Ishikawa (cell line): ENCODE results near the gene SZRD1.

Source experiments
- CEBPB ChIP-seq: IDR thresholded peaks from 2 replicates; pipeline ENCODE4 v1.6.1; 2012
- CREB1 ChIP-seq: IDR thresholded peaks from 2 replicates; pipeline ENCODE4 v1.6.1; 2012; ENCODE audit warnings: low read depth
- EGR1 ChIP-seq: IDR thresholded peaks from 2 replicates; pipeline ENCODE4 v1.6.1; 2012
- EP300 ChIP-seq: IDR thresholded peaks from 2 replicates; pipeline ENCODE4 v1.6.1; 2012; ENCODE audit warnings: borderline replicate concordance
- FOXM1 ChIP-seq: IDR thresholded peaks from 2 replicates; pipeline ENCODE4 v1.6.1; 2012; ENCODE audit warnings: low read depth, borderline replicate concordance
- MAX ChIP-seq: IDR thresholded peaks from 2 replicates; pipeline ENCODE4 v1.6.1; 2012
- NFIC ChIP-seq: IDR thresholded peaks from 2 replicates; pipeline ENCODE4 v1.6.1; 2012
- RAD21 ChIP-seq: IDR thresholded peaks from 2 replicates; pipeline ENCODE4 v1.6.1; 2012; ENCODE audit warnings: low read depth
- TAF1 ChIP-seq: IDR thresholded peaks from 2 replicates; pipeline ENCODE4 v1.6.1; 2012; ENCODE audit warnings: low read depth, mild to moderate bottlenecking
- TCF12 ChIP-seq: IDR thresholded peaks from 2 replicates; pipeline ENCODE4 v1.6.1; 2012; ENCODE audit warnings: low read depth
- TEAD4 ChIP-seq: IDR thresholded peaks from 2 replicates; pipeline ENCODE4 v1.6.1; 2012
- YY1 ChIP-seq: IDR thresholded peaks from 2 replicates; pipeline ENCODE4 v1.6.1; 2012; ENCODE audit warnings: low read depth
- ZBTB7A ChIP-seq: IDR thresholded peaks from 2 replicates; pipeline ENCODE4 v1.6.1; 2012; ENCODE audit warnings: low read depth
- TF ChIP-seq, protein P1 (sequence below): IDR thresholded peaks from 2 replicates; pipeline ENCODE4 v1.6.1; 2012
- TF ChIP-seq, protein P2 (sequence below): IDR thresholded peaks from 2 replicates; pipeline ENCODE4 v1.6.1; 2012; ENCODE audit warnings: low read depth, mild to moderate bottlenecking

SZRD1 gene

DNA sequence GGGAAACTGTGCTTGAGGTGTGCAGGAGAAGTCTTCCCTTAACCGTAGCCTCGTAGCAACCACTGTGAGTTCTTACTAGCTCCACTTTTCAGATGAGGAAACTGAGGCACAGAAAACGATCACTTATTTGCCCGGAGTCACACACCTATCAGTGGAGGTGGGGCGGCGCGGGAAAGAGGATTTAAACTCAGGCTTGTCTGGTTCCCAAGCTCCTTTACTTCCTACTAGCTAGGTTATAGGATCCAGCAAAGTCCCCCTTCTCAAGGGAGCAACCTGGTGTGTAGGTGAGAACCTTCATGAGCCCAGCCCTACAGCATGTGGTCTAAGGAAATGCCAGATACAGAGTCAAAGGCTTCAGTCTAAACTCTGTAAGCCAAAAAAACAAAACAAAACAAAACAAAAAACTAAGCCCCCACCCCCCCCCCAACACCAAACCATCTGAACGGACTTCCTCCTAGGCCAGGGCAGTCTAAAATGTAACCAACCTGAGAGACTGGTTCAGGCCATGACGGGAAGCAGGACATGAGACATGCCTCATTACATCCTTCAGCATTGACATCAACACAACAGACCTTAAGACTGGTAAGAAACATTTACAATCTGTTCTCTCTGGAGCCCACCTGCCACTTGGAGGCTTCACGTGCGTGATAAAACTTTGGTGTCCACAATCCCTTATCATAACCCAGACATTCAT is 14.1 kb upstream of the SZRD1 start:
- no peak for TF ChIP-seq YY1
- TF ChIP-seq, protein P1, sequence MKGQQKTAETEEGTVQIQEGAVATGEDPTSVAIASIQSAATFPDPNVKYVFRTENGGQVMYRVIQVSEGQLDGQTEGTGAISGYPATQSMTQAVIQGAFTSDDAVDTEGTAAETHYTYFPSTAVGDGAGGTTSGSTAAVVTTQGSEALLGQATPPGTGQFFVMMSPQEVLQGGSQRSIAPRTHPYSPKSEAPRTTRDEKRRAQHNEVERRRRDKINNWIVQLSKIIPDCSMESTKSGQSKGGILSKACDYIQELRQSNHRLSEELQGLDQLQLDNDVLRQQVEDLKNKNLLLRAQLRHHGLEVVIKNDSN: no peak
- TF ChIP-seq TCF12: no peak
- no peak for TF ChIP-seq TEAD4
- no peak for TF ChIP-seq FOXM1
- no peak for TF ChIP-seq ZBTB7A
- TF ChIP-seq NFIC: no peak
- no peak for TF ChIP-seq EP300
- no peak for TF ChIP-seq EGR1
- TF ChIP-seq CREB1: no peak
- no peak for TF ChIP-seq RAD21
- no peak for TF ChIP-seq MAX
- TF ChIP-seq, protein P2, sequence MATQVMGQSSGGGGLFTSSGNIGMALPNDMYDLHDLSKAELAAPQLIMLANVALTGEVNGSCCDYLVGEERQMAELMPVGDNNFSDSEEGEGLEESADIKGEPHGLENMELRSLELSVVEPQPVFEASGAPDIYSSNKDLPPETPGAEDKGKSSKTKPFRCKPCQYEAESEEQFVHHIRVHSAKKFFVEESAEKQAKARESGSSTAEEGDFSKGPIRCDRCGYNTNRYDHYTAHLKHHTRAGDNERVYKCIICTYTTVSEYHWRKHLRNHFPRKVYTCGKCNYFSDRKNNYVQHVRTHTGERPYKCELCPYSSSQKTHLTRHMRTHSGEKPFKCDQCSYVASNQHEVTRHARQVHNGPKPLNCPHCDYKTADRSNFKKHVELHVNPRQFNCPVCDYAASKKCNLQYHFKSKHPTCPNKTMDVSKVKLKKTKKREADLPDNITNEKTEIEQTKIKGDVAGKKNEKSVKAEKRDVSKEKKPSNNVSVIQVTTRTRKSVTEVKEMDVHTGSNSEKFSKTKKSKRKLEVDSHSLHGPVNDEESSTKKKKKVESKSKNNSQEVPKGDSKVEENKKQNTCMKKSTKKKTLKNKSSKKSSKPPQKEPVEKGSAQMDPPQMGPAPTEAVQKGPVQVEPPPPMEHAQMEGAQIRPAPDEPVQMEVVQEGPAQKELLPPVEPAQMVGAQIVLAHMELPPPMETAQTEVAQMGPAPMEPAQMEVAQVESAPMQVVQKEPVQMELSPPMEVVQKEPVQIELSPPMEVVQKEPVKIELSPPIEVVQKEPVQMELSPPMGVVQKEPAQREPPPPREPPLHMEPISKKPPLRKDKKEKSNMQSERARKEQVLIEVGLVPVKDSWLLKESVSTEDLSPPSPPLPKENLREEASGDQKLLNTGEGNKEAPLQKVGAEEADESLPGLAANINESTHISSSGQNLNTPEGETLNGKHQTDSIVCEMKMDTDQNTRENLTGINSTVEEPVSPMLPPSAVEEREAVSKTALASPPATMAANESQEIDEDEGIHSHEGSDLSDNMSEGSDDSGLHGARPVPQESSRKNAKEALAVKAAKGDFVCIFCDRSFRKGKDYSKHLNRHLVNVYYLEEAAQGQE: no peak
- no peak for TF ChIP-seq TAF1
- no peak for TF ChIP-seq CEBPB

- TF ChIP-seq MAX (no peak), EGR1 (no peak), YY1 (no peak), TCF12 (no peak), RAD21 (no peak), TEAD4 (no peak), CEBPB (no peak), FOXM1 (no peak), EP300 (no peak), CREB1 (no peak), ZBTB7A (no peak), TAF1 (no peak), NFIC (no peak)
- TF ChIP-seq, protein P2: no peak
- TF ChIP-seq, protein P1: no peak
Measured at GRCh38 chr1:16354619-16355018, 12.4 kb upstream of the SZRD1 start.

DNA sequence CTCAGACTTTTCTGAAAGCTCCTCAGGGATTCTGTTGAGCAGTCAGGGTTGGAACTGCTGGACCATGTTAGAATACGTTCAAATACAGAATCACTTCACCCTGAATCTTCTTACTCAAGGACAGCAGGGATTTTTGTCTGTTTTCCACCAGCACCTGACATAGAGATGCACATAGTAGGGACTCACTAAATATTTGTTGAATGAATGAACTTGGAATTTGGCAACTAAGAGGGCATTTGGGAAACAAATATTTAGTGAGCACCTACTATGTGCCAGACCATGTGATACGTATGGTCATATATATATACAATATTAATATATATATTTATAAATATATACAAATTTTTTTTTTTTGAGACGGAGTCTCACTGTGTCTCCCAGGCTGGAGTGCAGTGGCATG is 10.2 kb upstream of the SZRD1 start:
- no peak for TF ChIP-seq CEBPB
- no peak for TF ChIP-seq MAX
- TF ChIP-seq ZBTB7A: no peak
- TF ChIP-seq TAF1: no peak
- TF ChIP-seq, protein P1: no peak
- no peak for TF ChIP-seq YY1
- no peak for TF ChIP-seq EP300
- no peak for TF ChIP-seq RAD21
- TF ChIP-seq, protein P2: no peak
- TF ChIP-seq CREB1: no peak
- no peak for TF ChIP-seq FOXM1
- no peak for TF ChIP-seq NFIC
- no peak for TF ChIP-seq EGR1

- 0 out of 2 replicates have a peak, but pooled peaks have one; percentile 1 for TF ChIP-seq CEBPB
Measured at GRCh38 chr1:16365146-16365498, 1.9 kb upstream of the SZRD1 start.
